Activated CD4-positive, alpha-beta T cell treated with anti-CD3 and anti-CD28 coated beads, Interleukin-2, amount 50 U/mL, for 4 hours (primary cell): ENCODE results near the gene RAD17.
"Not testable (repeated sequence)": the region's sequence is repeated elsewhere in the genome, so short reads cannot be mapped to it uniquely, and the experiment has no call there.

Experiments
- DNase-seq, 2 experiments: peaks; one replicate each; pipeline ENCODE4 v3.0.0-alpha.2; 2020

The RAD17 gene, protein sequence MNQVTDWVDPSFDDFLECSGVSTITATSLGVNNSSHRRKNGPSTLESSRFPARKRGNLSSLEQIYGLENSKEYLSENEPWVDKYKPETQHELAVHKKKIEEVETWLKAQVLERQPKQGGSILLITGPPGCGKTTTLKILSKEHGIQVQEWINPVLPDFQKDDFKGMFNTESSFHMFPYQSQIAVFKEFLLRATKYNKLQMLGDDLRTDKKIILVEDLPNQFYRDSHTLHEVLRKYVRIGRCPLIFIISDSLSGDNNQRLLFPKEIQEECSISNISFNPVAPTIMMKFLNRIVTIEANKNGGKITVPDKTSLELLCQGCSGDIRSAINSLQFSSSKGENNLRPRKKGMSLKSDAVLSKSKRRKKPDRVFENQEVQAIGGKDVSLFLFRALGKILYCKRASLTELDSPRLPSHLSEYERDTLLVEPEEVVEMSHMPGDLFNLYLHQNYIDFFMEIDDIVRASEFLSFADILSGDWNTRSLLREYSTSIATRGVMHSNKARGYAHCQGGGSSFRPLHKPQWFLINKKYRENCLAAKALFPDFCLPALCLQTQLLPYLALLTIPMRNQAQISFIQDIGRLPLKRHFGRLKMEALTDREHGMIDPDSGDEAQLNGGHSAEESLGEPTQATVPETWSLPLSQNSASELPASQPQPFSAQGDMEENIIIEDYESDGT

DNA sequence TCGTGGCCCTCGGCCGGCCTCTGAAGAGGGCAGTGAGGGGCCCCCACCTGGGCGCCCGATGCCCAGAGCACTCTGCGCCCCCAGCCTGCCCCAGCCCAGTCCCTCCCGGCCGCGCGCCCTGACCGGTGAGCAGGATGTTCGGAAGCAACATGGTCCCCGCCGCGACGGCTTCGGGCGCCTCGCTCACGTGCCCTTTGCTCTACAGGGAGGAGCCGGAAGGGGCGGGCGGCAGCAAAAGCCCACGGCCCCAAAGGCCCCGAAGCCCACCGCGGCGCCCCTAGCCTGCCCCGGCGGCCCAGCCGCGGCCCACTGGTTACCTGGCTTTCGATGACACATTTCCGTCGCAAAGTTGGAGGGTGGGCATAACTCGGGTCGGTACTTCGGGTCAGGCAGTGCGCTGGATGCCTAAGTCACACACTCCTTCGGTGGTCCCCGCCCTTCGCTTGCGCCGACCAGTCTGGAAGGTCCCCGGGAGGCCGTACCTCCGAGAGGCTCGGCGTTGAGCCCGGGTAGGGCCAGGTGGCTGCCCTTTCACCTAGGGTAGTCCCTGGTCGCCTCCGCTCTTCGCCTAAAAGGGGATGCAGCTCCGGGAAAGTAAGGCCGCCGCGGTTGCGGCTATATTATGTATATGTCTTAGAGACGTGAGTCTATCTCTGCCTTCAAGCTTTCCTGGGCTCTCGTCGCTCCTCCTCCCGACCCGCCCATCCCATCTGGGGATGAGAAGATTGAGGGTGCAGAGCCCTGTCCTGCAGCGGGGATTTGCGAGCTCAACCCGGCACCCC lies at the start of gene RAD17, which contains the start of the genes AK6 and TAF9:
Gene RAD17 (plus strand): TSS at position 479 of the 782 bp plus-strand sequence. CDS start 2,391 bp downstream, outside the sequence.
Gene AK6 (minus strand): TSS at position 181 of the 782 bp plus-strand sequence. CDS start 30 bp downstream, at position 151.
Gene TAF9 (minus strand): TSS at position 181 of the 782 bp plus-strand sequence. CDS start 3,783 bp downstream, outside the sequence.
- peak; percentile 86 for DNase-seq

DNA sequence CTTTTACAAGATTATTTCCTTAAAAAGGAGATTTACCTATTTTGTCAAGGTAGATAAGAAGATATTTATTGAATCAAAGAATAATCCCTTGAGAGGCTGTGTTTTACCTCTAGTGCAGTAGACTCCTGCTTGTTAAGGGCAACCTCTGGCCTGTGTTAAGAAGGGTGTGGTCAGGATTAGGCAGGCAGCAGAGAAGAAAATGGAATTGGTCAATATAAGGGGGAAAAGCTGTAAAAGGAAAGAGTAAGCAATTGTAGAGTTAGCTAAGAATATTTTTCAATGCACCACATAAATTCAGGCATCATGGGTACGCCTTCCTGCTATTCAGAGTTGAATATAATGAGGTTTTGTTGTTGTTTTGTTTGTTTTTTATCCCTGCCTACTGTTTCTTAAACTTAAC lies 43.3 kb upstream of the RAD17 start:
- no peak for DNase-seq

DNA sequence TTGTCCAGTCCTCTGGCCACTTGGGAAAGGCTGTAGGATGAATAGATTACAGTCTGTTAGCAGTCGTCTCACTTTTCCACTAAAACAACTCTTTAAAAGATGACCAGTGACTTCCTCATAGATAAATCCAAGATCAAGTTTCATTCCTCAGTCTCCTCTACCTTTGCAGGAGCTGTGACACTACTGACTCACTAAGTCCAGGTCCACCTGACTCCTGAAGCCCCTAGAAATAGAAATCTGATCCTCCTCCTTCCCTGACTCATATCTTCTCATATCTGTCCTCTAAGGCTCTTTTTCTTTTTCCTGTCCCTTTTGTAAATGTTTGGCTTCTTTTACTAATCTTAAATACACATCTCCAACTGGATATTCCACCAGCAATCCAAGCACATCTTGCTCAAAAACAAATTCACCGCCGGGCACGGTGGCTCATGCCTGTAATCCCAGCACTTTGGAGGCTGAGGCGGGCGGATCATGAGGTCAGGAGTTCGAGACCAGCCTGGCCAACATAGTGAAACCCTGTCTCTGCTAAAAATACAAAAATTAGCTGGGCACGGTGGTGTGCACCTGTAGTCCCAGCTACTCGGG lies 39.6 kb upstream of the RAD17 start:
- DNase-seq: no peak

DNA sequence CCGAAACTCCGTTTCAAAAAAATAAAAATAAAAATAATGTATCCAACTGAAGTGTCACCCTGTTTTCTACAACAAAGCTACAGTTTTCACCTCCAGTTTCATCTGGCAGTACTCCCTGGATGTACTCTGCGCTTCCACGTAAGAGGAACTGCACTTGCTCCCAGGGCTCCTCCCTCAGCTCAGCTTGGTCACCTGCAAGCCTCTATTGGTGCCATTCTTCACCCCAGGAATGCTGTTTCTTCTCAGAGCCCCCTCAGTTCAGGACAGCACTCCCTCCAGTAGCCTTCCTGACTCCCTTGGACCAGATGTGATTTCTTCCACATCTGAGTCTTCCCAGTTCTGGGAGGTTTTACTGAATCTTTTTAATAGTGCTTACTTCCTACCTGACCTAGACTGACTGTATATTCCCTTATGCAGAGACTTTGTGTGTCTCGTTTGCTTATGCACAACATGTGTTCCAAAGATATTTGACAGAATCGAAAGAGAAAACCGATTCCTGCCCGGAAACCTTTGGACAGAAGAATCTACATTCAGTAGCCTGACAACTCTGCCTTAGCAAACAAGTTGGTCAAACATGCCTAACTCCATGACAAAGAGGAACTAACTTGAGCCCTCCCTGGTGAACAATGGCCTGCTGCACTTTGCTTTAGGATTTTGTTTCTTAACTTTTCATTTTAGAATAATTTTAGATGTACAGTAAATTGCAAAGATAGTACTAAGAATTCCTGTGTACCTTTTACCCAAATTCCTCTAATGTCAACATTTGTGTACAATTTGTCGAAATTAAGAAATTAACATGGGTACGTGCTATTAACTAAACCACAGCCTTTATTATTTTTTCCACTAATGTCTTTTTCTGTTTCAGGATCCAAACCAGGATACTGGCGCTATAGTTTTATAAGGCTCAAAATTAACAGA lies 37.8 kb upstream of the RAD17 start:
- DNase-seq: no peak

DNA sequence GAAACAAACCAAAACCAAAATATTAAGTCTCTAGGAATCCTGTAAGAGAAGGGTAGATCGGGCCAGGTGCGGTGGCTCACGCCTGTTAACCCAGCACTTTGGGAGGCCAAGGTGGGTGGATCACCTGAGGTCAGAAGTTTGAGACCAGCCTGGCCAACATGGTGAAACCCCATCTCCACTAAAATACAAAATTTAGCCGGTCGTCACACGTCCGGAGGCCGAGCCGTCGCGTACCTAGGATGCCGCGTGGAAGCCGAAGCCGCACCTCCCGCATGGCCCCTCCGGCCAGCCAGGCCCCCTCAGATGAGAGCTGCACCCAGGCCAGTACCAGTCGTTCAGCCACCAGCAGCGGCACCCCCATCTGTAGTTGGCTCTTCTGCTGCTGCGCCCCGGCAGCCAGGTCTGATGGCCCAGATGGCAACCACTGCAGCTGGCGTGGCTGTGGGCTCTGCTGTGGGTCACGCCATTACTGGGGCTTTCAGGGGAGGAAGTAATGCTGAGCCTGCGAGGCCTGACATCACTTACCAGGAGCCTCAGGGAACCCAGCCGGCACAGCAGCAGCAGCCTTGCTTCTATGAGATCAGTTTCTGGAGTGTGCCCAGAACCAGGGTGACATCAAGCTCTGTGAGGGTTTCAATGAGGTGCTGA lies 35.8 kb upstream of the RAD17 start:
- not testable (repeated sequence) for DNase-seq

DNA sequence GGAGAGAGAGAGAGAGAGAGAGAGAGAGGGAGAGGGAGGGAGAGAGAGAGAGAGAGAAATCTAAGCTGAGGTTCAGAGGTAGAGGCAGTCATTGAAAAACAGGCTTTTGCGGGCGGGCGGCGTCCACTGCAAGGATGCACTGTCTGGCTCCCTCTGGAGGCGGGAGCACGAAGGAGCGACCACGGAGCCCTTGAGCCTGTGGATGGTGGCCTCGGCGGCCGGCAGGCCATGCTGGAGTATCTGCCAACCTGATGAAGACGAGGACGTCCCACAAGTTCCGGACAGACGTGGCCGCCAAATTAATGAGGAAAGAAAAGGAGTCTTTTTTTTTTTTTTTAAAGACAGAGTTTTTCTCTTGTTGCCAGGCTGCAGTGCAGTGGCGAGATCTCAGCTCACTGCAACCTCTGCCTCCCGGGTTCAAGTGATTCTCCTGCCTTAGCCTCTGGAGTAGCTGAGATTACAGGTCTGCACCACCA lies 34.8 kb upstream of the RAD17 start:
- DNase-seq: peak; percentile 67 to 70

DNA sequence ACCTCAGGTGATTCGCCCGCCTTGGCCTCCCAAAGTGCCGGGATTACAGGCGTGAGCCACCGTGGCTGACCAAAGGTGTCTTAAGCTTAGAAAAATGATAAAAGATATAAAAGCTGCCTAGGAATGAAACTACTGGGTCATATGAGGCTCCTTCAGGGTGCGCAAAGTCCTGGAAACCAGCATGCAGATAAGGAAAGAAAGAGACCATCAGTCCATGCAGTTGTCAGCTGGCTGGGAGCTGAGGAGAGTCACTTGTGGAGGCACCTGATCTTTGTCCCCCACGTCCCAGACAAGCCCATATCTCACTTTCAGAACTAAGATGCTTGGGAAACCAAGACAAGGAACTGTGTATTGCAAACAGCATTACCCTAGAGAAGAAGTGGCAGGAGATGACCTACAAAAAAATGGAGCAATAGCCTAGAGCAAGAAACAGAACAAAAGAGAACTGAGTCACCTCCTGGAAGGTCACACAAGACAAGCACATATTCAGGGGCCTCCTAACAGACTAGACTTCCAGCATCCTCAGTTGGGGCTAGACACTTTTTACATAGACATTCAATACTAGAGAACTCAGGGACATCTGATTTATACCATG lies 34.2 kb upstream of the RAD17 start:
- no peak for DNase-seq

DNA sequence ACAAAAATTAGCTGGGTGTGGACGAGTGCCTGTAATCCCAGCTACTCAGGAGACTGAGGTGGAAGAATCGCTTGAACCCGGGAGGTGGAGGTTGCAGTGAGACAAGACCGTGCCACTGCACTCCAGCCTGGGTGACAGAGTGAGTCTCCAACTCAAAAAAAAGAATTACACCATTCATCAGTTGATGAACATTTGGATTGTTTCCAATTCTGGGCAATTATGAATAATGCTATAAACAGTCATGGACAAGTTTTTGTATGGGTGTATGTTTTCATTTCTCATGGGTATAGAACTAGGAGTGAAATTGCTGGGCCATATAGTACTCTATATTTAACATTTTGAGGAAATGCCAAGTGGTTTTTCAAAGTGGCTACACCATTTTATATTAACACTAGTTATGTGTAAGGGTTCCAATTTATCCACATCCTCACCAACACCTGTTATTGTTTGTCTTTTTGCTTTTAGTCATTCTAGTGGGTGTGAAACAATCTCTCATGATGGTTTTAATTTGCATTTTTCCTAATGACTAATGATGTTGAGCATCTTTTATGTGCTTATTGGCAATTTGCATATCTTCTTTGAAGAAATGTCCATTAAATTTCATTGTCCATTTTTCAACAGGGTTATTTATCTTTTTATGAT lies 28.0 kb upstream of the RAD17 start:
- DNase-seq: no peak

DNA sequence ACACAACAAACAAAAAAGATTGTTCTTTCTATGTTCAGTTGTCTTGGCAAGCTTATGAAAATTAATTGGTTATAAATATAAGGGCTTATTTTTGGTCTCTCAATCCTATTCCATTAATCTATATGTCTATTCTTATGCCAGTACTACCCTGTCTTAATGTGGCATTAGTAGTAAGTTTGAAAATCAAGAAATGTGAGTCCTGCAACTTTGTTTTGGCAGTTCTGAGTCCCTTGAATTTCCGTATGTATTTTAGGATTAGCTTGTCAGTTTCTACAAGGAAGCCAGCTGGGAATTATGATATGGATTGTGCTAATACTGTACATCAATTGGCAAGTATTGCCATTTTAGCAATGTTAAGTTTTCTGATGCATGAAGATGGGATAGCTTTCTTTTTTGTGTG lies 26.5 kb upstream of the RAD17 start:
- no peak for DNase-seq

DNA sequence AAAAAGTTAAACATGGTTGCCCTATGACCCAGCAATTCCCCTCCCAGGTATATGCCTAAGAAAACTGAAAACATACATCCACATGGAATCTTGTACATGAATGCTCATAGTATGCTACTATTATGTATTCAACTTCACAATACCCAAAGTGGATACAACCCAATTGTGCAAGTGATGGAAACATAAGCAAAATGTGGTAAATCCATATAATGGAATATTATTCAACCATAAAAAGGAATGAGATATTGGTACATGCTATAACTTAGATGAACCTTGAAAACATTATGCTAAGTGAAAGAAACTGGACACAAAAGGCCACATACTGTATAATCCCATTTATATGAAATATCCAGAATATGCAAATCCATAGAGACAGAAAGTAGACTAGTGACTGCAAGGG lies 19.0 kb upstream of the RAD17 start:
- no peak for DNase-seq

DNA sequence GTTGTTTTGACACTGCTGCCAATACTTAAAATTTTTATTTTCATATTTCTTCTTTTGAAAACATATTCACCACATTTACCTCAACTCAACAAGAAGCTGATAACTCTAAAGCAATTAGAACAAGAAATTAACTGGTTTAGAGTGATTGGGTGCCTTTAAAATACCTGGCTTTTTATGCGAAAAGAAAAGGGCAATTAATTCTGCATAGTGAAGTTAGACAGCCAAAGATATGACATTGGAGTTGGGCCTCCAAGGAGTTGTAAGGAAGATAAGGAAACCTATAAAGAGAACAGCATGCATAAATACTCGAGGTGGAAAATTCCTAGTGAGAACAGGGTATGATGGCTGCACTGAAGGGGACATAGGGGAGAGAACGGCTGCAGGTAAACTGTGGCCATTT lies 9.9 kb upstream of the RAD17 start:
- DNase-seq: no peak

DNA sequence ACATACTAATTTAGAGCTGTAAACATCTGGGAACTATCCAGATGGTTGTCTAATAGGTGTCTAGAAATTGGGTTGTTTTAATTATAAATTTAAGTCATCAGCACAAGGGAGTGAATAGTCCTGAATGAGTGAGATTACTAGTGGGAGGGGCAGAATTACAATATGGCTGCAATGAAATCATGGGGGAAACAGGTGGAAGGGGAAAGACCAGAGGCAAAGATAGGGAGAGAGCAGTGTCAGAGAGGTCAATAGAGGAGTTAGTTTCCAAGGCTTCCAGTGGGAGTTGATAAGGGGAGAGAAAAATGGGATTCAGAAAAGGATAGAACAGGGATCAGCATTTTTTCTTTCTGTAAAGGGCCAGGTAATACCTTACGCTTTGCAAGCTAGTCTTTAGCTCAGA lies 9.2 kb upstream of the RAD17 start:
- DNase-seq: no peak

DNA sequence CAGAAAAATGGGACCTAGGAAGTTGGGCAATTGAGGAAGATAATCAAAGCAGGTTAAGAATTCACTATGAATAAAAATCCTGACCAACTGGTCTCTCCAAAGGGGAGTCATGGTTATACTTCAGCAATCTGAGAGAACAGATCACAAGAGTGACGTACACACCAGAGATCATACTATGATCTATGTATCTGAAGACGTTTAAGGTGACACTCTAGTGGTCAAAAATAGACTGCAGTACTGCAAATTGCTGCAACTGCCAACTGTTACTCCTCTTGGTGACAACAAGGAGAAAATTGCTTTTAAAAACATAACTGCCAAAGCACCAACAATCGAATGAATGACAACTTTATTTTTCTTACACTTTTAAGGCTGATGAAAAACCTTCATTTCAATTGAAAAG lies 5.2 kb upstream of the RAD17 start:
- no peak for DNase-seq

DNA sequence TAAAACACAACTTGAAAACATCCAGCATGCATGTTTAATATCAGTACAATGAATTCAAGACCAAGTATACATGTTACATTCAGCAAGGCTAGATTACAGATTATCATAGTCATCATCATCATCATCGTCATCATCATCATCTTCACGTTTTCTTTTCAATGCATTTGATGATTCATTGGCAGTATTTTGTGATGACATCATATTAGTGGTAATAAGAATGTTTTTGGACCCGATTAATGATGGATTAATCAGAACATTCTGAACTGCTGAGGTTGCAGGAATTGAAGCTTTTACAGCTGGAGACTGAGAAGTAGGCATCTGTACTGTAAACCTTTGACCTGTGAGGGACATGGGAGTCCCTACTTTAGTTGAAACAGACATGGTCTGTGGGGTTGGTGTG lies 4.8 kb upstream of the RAD17 start:
- DNase-seq: no peak

DNA sequence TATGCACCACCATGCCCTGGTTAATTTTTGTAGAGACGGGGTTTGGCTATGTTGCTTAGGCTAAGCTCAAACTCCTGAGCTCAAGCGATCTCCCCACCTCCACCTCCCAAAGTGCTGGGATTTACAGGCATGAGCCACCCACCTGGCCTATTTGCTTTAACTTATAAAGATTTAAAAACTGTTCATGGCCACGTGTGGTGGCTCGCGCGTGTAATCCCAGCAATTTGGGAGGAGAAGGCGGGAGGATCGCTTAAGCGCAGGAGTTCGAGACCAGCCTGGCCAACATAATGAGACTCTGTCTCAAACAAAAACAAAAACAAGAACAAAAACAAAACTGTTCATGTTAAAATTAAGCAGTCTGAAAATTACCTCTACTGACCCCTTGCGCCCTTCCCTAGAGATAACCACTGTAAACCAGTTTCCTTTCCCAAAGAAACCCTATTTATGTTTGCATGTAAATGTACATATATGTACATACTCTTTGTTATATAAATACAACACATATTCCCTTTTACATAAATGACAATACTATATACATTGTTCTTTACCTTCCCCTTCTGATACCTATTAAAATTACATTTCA lies 1.8 kb upstream of the RAD17 start:
- DNase-seq: no peak

DNA sequence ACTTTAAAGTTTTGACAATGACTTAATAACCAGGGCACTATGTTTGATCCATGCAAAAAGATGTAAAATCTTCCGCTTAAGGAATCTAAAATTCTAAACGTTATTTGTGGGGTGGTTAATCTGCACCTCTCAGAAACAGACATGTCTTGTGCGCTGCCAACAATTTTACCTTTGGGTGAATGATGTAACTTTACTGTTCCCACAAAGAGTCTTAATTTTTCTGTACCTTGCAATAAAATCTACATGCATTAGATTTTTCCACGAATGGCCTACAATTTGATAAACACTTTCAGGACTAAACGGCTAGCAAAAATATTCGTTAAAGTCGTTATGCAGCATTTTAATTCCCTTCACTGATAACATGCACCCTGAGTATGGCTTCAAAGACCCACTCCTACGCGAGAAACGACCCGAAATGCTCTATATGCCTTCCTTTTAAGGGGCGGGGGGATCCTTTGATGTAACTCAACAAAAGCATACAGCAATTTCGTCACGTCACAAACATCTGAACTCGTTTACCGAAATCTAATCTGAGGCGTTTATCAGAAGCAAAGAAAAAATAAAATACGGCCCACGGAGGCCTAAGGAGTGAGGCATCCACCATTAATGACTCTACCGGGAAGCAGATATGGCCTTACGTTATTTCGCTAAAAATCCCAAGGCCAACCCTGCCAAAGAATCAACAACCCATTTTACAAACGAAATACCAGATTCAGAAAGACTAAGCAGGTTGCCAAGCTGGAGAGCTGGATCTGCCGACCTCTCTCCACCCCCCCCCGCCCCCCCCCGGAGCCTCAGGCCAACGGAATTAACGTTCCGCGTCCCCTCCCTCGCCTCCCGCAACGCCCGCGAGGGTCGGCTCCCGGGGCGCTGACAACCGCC lies 919 bp upstream of the RAD17 start:
- peak; percentile 31 for DNase-seq

DNA sequence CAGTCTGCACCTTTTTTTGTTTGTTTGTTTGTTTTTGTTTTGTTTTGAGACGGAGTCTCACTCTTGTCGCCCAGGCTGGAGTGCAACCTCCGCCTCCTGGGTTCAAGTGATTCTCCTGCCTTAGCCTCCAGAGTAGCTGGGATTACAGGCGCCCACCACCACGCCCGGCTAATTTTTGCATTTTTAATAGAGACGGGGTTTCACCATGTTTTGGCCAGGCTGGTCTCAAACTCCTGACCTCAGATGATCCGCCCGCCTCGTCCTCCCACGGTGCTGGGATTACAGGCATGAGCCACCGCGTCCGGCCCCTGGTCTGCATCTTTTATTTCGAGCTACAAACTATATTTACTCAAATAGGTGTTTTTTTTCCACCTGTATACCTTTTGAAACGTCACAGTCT lies 717 bp downstream of the RAD17 start:
- not testable (repeated sequence) for DNase-seq

DNA sequence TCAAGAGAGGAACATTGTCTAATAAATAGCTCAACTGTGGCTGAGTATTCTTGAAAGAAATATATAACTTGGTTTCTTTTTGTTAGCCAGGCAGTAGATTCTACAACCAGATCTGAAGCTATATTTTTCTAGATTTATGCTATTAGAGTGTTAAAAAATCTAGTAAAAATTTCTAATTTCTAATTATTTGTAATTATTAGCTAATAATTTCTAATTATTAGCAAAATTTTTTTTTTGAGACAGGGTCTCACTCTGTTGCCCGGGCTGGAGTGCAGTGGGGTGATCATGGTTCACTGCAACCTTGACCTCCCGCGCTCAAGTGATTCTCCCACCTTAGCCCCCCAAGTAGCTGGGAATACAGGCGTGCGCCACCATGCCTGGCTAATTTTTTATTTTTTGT lies 2.8 kb downstream of the RAD17 start:
- no peak for DNase-seq
